Neural cell (in vitro differentiated cells): ENCODE data around the gene PIAS2. TPM values are rescaled to one million over a fixed set of nuclear protein-coding genes. Genes with fewer than 3 reads are reported as not detected.
"Not testable (repeated sequence)": the region's sequence is repeated elsewhere in the genome, so short reads cannot be mapped to it uniquely, and the experiment has no call there.

Source experiments
- H2AFZ ChIP-seq: fragments of 200-600, 300-800 bp; sonication (generic), shearing (Covaris generic); 2 replicates; pipeline ENCODE4 v1.6.0; 2014; ENCODE audit warnings: low read depth, mild to moderate bottlenecking, antibody characterized with exemption, low read length, moderate library complexity
- H3F3A ChIP-seq: fragments of 200-600 bp; shearing (Covaris generic); 2 replicates; pipeline ENCODE4 v1.6.1; 2016; ENCODE audit warnings: mild to moderate bottlenecking, moderate library complexity, mixed read lengths, antibody characterized with exemption, low read length; ENCODE audit not compliant: insufficient read depth, poor library complexity, severe bottlenecking
- H3K27ac ChIP-seq: fragments of 200-600, 300-800 bp; sonication (generic), shearing (Covaris generic); 2 replicates; pipeline ENCODE4 v1.5.1; 2014; ENCODE audit warnings: mild to moderate bottlenecking, low read length, moderate library complexity
- H3K27me3 ChIP-seq: fragments of 300-800, 200-600 bp; sonication (generic), shearing (Covaris generic); 2 replicates; pipeline ENCODE4 v1.6.0; 2014; ENCODE audit warnings: mild to moderate bottlenecking, low read depth, low read length, moderate library complexity; ENCODE audit not compliant: insufficient read depth
- H3K36me3 ChIP-seq: fragments of 300-800, 200-600 bp; sonication (generic), shearing (Covaris generic); 2 replicates; pipeline ENCODE4 v1.5.1; 2014; ENCODE audit warnings: mild to moderate bottlenecking, antibody characterized with exemption, low read length, moderate library complexity; ENCODE audit not compliant: insufficient read depth
- H3K4me2 ChIP-seq: fragments of 300-800, 200-600 bp; sonication (generic), shearing (Covaris generic); 2 replicates; pipeline ENCODE4 v1.6.0; 2014; ENCODE audit warnings: mild to moderate bottlenecking, low read length
- H3K4me3 ChIP-seq: fragments of 300-800, 200-600 bp; sonication (generic), shearing (Covaris generic); 2 replicates; pipeline ENCODE4 v1.5.1; 2014; ENCODE audit warnings: mild to moderate bottlenecking, low read length, moderate library complexity
- H3K79me2 ChIP-seq: fragments of 200-600 bp; shearing (Covaris generic); replicated peaks from 2 replicates; pipeline ENCODE4 v1.6.0; 2014; ENCODE audit warnings: mild to moderate bottlenecking, low read length, moderate library complexity; ENCODE audit not compliant: insufficient read depth
- H3K9ac ChIP-seq: fragments of 300-800, 200-600 bp; sonication (generic), shearing (Covaris generic); 2 replicates; pipeline ENCODE4 v1.6.1; 2016; ENCODE audit warnings: mild to moderate bottlenecking, low read length, mixed read lengths
- H3K9me2 ChIP-seq: fragments of 200-600 bp; shearing (Covaris generic); 2 replicates; pipeline ENCODE4 v1.6.1; 2016; ENCODE audit warnings: mild to moderate bottlenecking, low read length, mixed read lengths; ENCODE audit not compliant: insufficient read depth
- H3K9me3 ChIP-seq: fragments of 200-600, 300-800 bp; sonication (generic), shearing (Covaris generic); 2 replicates; pipeline ENCODE4 v1.6.1; 2016; ENCODE audit warnings: mild to moderate bottlenecking, mixed run types, low read length, moderate library complexity, mixed read lengths
- H4K20me1 ChIP-seq: fragments of 200-600 bp; shearing (Covaris generic); 2 replicates; pipeline ENCODE4 v1.6.1; 2016; ENCODE audit warnings: mild to moderate bottlenecking, mixed run types; ENCODE audit not compliant: insufficient read depth
- CTCF ChIP-seq: fragments of 450-650 bp; IDR thresholded peaks from 2 replicates; pipeline ENCODE4 v1.5.1; 2014; ENCODE audit warnings: antibody characterized with exemption, mild to moderate bottlenecking, moderate library complexity; ENCODE audit not compliant: poor library complexity, severe bottlenecking
- EP300 ChIP-seq: fragments of 450-650 bp; conservative IDR thresholded peaks from 2 replicates; pipeline ENCODE4 v1.6.1; 2014; ENCODE audit warnings: antibody characterized with exemption, mild to moderate bottlenecking, moderate library complexity; ENCODE audit not compliant: poor library complexity, severe bottlenecking
- EZH2 ChIP-seq: fragments of 200-600, 300-800 bp; shearing (Covaris generic), sonication (generic); IDR thresholded peaks from 2 replicates; pipeline ENCODE4 v1.6.1; 2014; ENCODE audit warnings: antibody characterized with exemption, low read length, borderline replicate concordance, mild to moderate bottlenecking; ENCODE audit not compliant: insufficient read depth, poor library complexity, severe bottlenecking
- MXI1 ChIP-seq: fragments of 450-650 bp; conservative IDR thresholded peaks from 2 replicates; pipeline ENCODE4 v1.6.1; 2014; ENCODE audit warnings: antibody characterized with exemption, mild to moderate bottlenecking; ENCODE audit not compliant: poor library complexity, severe bottlenecking
- POLR2AphosphoS5 ChIP-seq: IDR thresholded peaks from 2 replicates; pipeline ENCODE4 v1.6.1; 2012
- RAD21 ChIP-seq: fragments of 450-650 bp; conservative IDR thresholded peaks from 2 replicates; pipeline ENCODE4 v1.6.1; 2014; ENCODE audit warnings: antibody characterized with exemption, mild to moderate bottlenecking, moderate library complexity
- SMC3 ChIP-seq: fragments of 450-650 bp; conservative IDR thresholded peaks from 2 replicates; pipeline ENCODE4 v1.6.1; 2014; ENCODE audit warnings: antibody characterized with exemption, mild to moderate bottlenecking, moderate library complexity; ENCODE audit not compliant: poor library complexity
- TAF1 ChIP-seq: IDR thresholded peaks from 2 replicates; pipeline ENCODE4 v1.6.1; 2012; ENCODE audit warnings: low read depth
- polyA plus RNA-seq: library from polyadenylated mRNA; depleted of rRNA; stranded (reverse); fragments of >200 nt; gene quantifications from 2 replicates; pipeline ENCODE4 v1.2.3, GENCODE V29; 2014
- TF ChIP-seq, protein P1 (sequence below): IDR thresholded peaks from 2 replicates; pipeline ENCODE4 v1.6.1; 2012; ENCODE audit warnings: borderline replicate concordance

Gene PIAS2
- polyA plus RNA-seq, 1 donor from 2014 or later = 32.1 TPM

DNA sequence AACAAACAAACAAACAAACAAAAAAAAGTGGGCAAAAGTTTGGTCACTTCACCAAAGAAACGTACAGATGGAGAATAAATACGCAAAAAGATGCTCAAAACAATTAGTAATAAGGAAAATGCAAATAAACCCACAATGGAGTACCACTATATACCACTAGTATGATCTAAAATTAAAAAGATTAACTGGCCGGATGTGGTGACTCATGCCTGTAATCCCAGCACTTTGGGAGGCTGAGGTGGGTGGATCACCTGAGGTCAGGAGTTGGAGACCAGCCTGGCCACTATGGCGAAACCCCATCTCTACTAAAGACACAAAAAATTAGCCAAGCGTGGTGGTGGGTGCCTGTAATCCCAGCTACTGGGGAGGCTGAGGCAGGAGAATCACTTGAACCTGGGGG is 84.9 kb downstream of the PIAS2 start:
- H2AFZ ChIP-seq, H3K9me3 ChIP-seq, H4K20me1 ChIP-seq, H3K9ac ChIP-seq, H3K36me3 ChIP-seq, H3F3A ChIP-seq, H3K4me2 ChIP-seq, H3K9me2 ChIP-seq, H3K27ac ChIP-seq, H3K27me3 ChIP-seq, H3K4me3 ChIP-seq, H3K79me2 ChIP-seq: not testable (repeated sequence)

DNA sequence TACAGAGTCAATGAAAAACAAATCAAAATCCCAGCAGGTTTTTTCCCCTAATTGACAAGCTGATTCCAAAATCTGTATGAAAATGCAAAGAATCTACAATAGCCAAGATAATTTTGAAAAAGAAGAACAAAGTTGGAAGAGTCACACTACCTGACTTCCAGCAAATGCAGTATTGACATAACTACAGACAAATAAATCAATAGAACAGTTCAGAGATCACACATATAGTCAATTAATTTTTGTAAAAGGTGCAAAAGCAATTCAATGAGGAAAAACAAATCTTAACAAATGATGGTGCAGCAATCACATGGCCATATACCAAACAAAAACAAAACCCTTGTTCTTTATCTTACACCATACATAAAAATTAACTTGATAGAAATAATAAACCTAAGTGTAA is 85.9 kb downstream of the PIAS2 start:
- Histone ChIP-seq H3K9ac (no peak overlapping the region), H3K27ac (no peak overlapping the region), H2AFZ (no peak overlapping the region), H3K4me3 (no peak overlapping the region), H3F3A (no peaks in the 10 kb centered on the region), H3K79me2 (no peaks in the 10 kb centered on the region), H3K27me3 (no peaks in the 10 kb centered on the region), H3K9me2 (no peaks in the 10 kb centered on the region), H4K20me1 (no peaks in the 10 kb centered on the region), H3K4me2 (no peak overlapping the region), H3K9me3 (no peaks in the 10 kb centered on the region), H3K36me3 (no peaks in the 10 kb centered on the region)
- TF ChIP-seq MXI1 (no peak), SMC3 (no peak), CTCF (no peak), EZH2 (no peak)

DNA sequence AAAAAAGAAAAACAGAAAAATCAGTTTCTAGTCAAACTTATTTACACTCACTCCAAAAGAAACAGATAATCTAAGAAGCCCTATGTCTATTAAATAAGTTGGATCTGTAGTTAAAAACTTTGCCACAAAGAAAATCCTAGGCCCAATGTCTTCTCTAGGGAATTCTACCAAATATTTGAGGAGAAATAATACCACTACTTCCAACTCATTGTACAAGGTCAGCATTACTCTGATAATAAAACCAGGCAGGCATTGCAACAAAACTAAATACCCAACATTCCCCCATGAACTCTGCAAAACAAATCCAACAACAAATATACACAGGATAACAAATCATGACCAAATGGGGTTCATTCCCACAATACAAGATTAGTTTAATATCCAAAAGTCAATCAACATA is 86.7 kb downstream of the PIAS2 start:
- Histone ChIP-seq H3K27me3 (no peaks in the 10 kb centered on the region), H3K9me3 (no peaks in the 10 kb centered on the region), H3K4me3 (no peak overlapping the region), H3K79me2 (no peaks in the 10 kb centered on the region), H4K20me1 (no peaks in the 10 kb centered on the region), H3K9ac (no peak overlapping the region), H3K4me2 (no peak overlapping the region), H3K9me2 (no peaks in the 10 kb centered on the region), H2AFZ (no peak overlapping the region), H3K27ac (no peak overlapping the region), H3K36me3 (no peaks in the 10 kb centered on the region), H3F3A (no peaks in the 10 kb centered on the region)
- no peak for TF ChIP-seq MXI1
- TF ChIP-seq EZH2 = no peak
- no peak for TF ChIP-seq CTCF
- no peak for TF ChIP-seq POLR2AphosphoS5
- no peak for TF ChIP-seq SMC3
- no peak for TF ChIP-seq RAD21
- TF ChIP-seq EP300 = no peak
- TF ChIP-seq TAF1 = no peak
- TF ChIP-seq, protein P1, sequence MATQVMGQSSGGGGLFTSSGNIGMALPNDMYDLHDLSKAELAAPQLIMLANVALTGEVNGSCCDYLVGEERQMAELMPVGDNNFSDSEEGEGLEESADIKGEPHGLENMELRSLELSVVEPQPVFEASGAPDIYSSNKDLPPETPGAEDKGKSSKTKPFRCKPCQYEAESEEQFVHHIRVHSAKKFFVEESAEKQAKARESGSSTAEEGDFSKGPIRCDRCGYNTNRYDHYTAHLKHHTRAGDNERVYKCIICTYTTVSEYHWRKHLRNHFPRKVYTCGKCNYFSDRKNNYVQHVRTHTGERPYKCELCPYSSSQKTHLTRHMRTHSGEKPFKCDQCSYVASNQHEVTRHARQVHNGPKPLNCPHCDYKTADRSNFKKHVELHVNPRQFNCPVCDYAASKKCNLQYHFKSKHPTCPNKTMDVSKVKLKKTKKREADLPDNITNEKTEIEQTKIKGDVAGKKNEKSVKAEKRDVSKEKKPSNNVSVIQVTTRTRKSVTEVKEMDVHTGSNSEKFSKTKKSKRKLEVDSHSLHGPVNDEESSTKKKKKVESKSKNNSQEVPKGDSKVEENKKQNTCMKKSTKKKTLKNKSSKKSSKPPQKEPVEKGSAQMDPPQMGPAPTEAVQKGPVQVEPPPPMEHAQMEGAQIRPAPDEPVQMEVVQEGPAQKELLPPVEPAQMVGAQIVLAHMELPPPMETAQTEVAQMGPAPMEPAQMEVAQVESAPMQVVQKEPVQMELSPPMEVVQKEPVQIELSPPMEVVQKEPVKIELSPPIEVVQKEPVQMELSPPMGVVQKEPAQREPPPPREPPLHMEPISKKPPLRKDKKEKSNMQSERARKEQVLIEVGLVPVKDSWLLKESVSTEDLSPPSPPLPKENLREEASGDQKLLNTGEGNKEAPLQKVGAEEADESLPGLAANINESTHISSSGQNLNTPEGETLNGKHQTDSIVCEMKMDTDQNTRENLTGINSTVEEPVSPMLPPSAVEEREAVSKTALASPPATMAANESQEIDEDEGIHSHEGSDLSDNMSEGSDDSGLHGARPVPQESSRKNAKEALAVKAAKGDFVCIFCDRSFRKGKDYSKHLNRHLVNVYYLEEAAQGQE = no peak
